ENCODE data around the gene FLII. TPM values are rescaled to one million over a fixed set of nuclear protein-coding genes. Genes with fewer than 3 reads are reported as not detected.
"Not testable (repeated sequence)": the region's sequence is repeated elsewhere in the genome, so short reads cannot be mapped to it uniquely, and the experiment has no call there.

The FLII gene
- 343 and 392 TPM in 2 replicates for total RNA-seq (2022)
- Bru-seq, nascent RNA = percentile 74 among the genes with signal in this experiment
- BruChase-seq, experiment 1, labeled RNA remaining after a 2-hour chase = percentile 83 among the genes with signal in this experiment
- percentile 93 among the genes with signal in this experiment for BruChase-seq, experiment 2, labeled RNA remaining after a 6-hour chase
- long read RNA-seq, full-length matches to known transcripts = 168 of 400 reads
- long read RNA-seq, partial matches to known transcripts = 43 of 400 reads
- long read RNA-seq, other reads (novel, unspliced or antisense) = 189 of 400 reads

DNA sequence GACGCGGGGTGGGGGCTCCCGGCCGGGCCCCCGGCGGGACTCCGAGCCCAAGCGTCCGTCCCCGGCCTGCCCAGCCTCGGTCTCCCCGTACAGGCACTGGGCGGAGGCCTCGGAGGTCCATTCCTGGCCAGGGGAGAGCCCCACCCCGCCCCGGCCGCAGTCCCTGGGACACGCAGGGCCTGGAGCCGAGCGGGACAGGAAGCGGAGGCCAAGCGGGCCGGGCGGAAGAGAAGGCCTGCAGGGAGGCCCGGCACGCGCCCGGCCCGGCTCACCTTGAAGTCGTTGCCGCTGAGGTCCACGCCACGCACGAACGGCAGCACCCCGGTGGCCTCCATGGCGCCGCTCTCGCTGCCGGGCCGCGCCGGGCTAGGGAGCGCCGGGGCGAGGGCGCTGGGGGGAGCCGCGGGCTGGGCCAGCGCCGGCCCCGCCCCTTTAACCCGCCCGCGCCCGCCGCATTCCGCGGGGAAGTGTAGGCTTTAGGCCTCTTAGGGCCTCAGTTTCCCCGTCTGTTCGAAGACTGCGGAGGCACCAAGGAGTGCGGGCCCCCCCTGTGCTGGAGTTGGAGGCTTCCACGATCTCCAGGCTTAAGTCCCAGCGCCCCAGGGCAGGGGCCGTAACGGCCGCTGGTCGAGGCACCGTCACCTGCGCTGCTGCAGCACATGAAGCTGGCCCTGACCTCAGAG lies at the start of gene FLII:
FLII (minus strand) TSS at position 383 of the 683 bp plus-strand sequence; CDS start at position 335, 48 bp downstream.
- Mint-ChIP-seq H3K27me3 (ENCODE audit: insufficient read depth, unreplicated experiment) (no peaks in the 10 kb centered on the region), H3K4me1 (ENCODE audit: low read depth, unreplicated experiment) (peaks cover 4% of the 10 kb centered on the region), H3K27ac (ENCODE audit: unreplicated experiment) (peak within 1 kb of the TSS; percentile 96), H3K36me3 (ENCODE audit: insufficient read depth, unreplicated experiment) (peaks cover 52% of the 10 kb centered on the region), H3K4me3 (ENCODE audit: unreplicated experiment) (peak within 1 kb of the TSS; percentile 95), H3K9me3 (ENCODE audit: unreplicated experiment) (no peaks in the 10 kb centered on the region)
- POLR2A ChIA-PET = interaction anchor here (0.6 to 0.8 kb wide), 2 partner anchors 9 to 56 kb away, joined by 3 to 4 read pairs; partner anchors contain the start of gene TOP3A
- no peaks in the 10 kb centered on the region for H3K9me3 ChIP-seq
- H3K27me3 ChIP-seq (replicated peaks; ENCODE audit: control insufficient read depth, insufficient read depth, low read length) = no peaks in the 10 kb centered on the region
- peaks cover 31% of the 10 kb centered on the region for H3K4me1 ChIP-seq
- BruUV-seq (replicated peaks) = no TSS peak
- TF ChIP-seq, protein P1, sequence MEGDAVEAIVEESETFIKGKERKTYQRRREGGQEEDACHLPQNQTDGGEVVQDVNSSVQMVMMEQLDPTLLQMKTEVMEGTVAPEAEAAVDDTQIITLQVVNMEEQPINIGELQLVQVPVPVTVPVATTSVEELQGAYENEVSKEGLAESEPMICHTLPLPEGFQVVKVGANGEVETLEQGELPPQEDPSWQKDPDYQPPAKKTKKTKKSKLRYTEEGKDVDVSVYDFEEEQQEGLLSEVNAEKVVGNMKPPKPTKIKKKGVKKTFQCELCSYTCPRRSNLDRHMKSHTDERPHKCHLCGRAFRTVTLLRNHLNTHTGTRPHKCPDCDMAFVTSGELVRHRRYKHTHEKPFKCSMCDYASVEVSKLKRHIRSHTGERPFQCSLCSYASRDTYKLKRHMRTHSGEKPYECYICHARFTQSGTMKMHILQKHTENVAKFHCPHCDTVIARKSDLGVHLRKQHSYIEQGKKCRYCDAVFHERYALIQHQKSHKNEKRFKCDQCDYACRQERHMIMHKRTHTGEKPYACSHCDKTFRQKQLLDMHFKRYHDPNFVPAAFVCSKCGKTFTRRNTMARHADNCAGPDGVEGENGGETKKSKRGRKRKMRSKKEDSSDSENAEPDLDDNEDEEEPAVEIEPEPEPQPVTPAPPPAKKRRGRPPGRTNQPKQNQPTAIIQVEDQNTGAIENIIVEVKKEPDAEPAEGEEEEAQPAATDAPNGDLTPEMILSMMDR (IDR thresholded peaks at IDR 0.05; ENCODE audit: insufficient read depth in 1 of 2, low read depth in 1 of 2, low read length in 1 of 2, severe bottlenecking in 1 of 2, unreplicated experiment in 1 of 2) = no peak
- CTCF ChIA-PET = interaction anchor here (0.5 kb wide), 1 partner anchor 286 kb away, joined by 3 read pairs; the partner anchor contains the start of gene TOM1L2
- peak; percentile 69 to 74 for DNase-seq
- peak within 1 kb of the TSS; percentile 91 for H3K4me3 ChIP-seq (ENCODE audit: low read depth, low read length)
- intact Hi-C loops (cut with micrococcal nuclease; ENCODE audit: unreplicated experiment) = loop anchor here (1.0 to 5.0 kb wide), 2 partner anchors 10 to 76 kb away; partner anchors contain the start of gene ALKBH5
- H3K36me3 ChIP-seq (ENCODE audit: control insufficient read depth, insufficient read depth, low read length) = peaks cover 3% of the 10 kb centered on the region

DNA sequence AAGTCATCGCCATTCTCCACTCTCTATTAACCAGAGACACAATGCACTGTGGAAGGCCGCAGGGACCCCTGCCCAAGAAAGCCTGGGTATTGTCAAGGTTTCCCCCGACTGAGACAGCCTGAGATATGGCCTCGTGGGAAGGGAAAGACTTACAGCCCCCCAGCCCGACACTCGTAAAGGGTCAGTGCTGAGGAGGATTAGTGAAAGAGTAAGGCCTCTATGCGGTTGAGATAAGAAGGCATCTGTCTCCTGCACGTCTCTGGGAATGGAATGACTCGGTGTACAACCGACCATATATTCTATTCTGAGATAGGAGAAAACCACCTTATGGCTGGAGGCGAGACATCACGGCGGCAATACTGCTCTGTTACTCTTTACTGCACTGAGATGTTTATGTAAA lies 44.7 kb upstream of the FLII start:
- H3K4me3 Mint-ChIP-seq (ENCODE audit: unreplicated experiment); BruUV-seq (replicated peaks); H3K4me1 Mint-ChIP-seq (ENCODE audit: low read depth, unreplicated experiment); CTCF ChIA-PET; H3K4me3 ChIP-seq (ENCODE audit: low read depth, low read length); intact Hi-C loops (cut with micrococcal nuclease; ENCODE audit: unreplicated experiment); H3K9me3 Mint-ChIP-seq (ENCODE audit: unreplicated experiment); H3K27me3 Mint-ChIP-seq (ENCODE audit: insufficient read depth, unreplicated experiment); DNase-seq; H3K36me3 ChIP-seq (ENCODE audit: control insufficient read depth, insufficient read depth, low read length); H3K27me3 ChIP-seq (replicated peaks; ENCODE audit: control insufficient read depth, insufficient read depth, low read length); H3K9me3 ChIP-seq: not testable (repeated sequence)
- Mint-ChIP-seq H3K27ac (ENCODE audit: unreplicated experiment) (peak overlapping the region; percentile 42), H3K36me3 (ENCODE audit: insufficient read depth, unreplicated experiment) (peaks cover 84% of the 10 kb centered on the region)
- POLR2A ChIA-PET = interaction anchor here (0.6 kb wide), 1 partner anchor 50 kb away, joined by 3 read pairs; no protein-coding TSS in a partner anchor
- H3K4me1 ChIP-seq = peaks cover 11% of the 10 kb centered on the region; the same call in 1 of the 2 replicates

DNA sequence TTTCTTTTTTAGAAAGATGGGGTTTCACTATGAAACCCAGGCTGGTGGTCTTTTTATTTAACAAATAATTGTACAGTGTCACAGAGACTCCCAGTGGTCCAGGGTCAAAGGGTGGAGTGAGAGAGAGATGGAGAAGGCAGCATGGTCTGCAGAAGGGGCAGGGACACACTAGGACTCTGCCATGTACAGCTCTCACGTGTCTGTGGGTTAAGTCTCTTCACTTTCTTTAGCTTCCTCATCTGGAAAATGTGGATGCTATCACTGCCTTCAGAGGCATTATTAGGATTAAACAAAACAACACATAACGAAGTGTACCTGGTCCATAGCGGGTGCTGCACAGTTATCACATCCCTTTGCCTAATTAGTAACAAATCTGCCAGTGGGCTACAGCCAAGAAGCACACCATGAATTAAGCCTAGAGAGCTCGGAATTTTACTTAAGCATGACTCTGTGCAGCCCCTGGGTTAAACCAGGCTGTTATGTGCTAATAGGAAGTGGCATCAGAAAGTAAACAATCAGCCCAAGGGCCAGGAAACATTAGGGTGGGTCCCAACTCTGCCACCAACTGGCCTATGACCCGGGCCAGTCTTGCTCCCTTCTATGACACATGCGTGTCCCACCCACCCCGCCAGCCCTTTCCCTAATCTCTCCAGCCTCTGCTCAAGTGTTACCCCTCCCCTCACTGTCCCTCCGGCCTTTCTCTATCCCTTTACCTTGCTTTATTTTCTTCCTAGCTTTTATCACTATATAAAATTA lies 42.4 kb upstream of the FLII start:
- Mint-ChIP-seq H3K4me3 (ENCODE audit: unreplicated experiment) (no peak overlapping the region), H3K36me3 (ENCODE audit: insufficient read depth, unreplicated experiment) (peaks cover 85% of the 10 kb centered on the region), H3K4me1 (ENCODE audit: low read depth, unreplicated experiment) (no peaks in the 10 kb centered on the region), H3K27ac (ENCODE audit: unreplicated experiment) (no peak overlapping the region), H3K9me3 (ENCODE audit: unreplicated experiment) (no peaks in the 10 kb centered on the region), H3K27me3 (ENCODE audit: insufficient read depth, unreplicated experiment) (no peaks in the 10 kb centered on the region)
- CTCF ChIA-PET = no interaction called here
- no TSS peak for BruUV-seq (replicated peaks)
- Histone ChIP-seq H3K4me3 (ENCODE audit: low read depth, low read length) (no peak overlapping the region), H3K9me3 (no peaks in the 10 kb centered on the region), H3K27me3 (replicated peaks; ENCODE audit: control insufficient read depth, insufficient read depth, low read length) (no peaks in the 10 kb centered on the region), H3K36me3 (ENCODE audit: control insufficient read depth, insufficient read depth, low read length) (peaks cover 4% of the 10 kb centered on the region; the same call in 1 of the 2 replicates), H3K4me1 (peaks cover 11% of the 10 kb centered on the region; the same call in 1 of the 2 replicates)
- intact Hi-C loops (cut with micrococcal nuclease; ENCODE audit: unreplicated experiment) = no loop called here
- no peak for DNase-seq
- POLR2A ChIA-PET = no interaction called here
- TF ChIP-seq, protein P1 (IDR thresholded peaks at IDR 0.05; ENCODE audit: insufficient read depth in 1 of 2, low read depth in 1 of 2, low read length in 1 of 2, severe bottlenecking in 1 of 2, unreplicated experiment in 1 of 2) = no peak

DNA sequence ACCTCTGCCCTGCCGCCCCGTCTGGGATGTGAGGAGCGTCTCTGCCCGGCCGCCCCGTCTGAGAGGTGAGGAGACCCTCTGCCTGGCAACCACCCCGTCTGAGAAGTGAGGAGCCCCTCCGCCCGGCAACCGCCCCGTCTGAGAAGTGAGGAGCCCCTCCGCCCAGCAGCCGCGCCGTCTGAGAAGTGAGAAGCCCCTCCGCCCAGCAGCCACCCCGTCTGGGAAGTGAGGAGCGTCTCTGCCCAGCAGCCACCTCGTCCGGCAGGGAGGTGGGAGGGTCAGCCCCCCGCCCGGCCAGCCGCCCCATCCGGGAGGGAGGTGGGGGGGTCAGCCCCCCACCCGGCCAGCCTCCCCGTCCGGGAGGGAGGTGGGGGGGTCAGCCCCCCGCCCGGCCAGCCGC lies 39.5 kb upstream of the FLII start:
- H3K4me3 ChIP-seq (ENCODE audit: low read depth, low read length); H3K4me1 ChIP-seq; H3K9me3 Mint-ChIP-seq (ENCODE audit: unreplicated experiment); intact Hi-C loops (cut with micrococcal nuclease; ENCODE audit: unreplicated experiment); DNase-seq; BruUV-seq (replicated peaks); H3K27me3 Mint-ChIP-seq (ENCODE audit: insufficient read depth, unreplicated experiment); H3K4me3 Mint-ChIP-seq (ENCODE audit: unreplicated experiment); CTCF ChIA-PET; POLR2A ChIA-PET; H3K27ac Mint-ChIP-seq (ENCODE audit: unreplicated experiment); H3K36me3 ChIP-seq (ENCODE audit: control insufficient read depth, insufficient read depth, low read length); H3K9me3 ChIP-seq; H3K4me1 Mint-ChIP-seq (ENCODE audit: low read depth, unreplicated experiment); H3K27me3 ChIP-seq (replicated peaks; ENCODE audit: control insufficient read depth, insufficient read depth, low read length): not testable (repeated sequence)
- peaks cover 85% of the 10 kb centered on the region for H3K36me3 Mint-ChIP-seq (ENCODE audit: insufficient read depth, unreplicated experiment)
